ENCODE data around the gene IGFBP6.

The IGFBP6 gene

GRCh38 chr12:53059434-53060063, 37.9 kb upstream of the IGFBP6 start:
- FAIRE-seq, result no peak

- FAIRE-seq, result no peak
Observed at GRCh38 chr12:53060064-53060720, 37.3 kb upstream of the IGFBP6 start.

GRCh38 chr12:53060721-53061276, 36.7 kb upstream of the IGFBP6 start:
- FAIRE-seq, result no peak

GRCh38 chr12:53061404-53062010, 36.0 kb upstream of the IGFBP6 start:
- no peak for FAIRE-seq

- no peak for FAIRE-seq
Observed at GRCh38 chr12:53062011-53062961, 35.2 kb upstream of the IGFBP6 start.

- FAIRE-seq, result no peak
Observed at GRCh38 chr12:53062977-53063707, 34.3 kb upstream of the IGFBP6 start.

GRCh38 chr12:53063708-53064612, 33.5 kb upstream of the IGFBP6 start:
- FAIRE-seq, result no peak

GRCh38 chr12:53064613-53065436, 32.6 kb upstream of the IGFBP6 start:
- FAIRE-seq, result no peak

- no peak for FAIRE-seq
Observed at GRCh38 chr12:53065470-53065869, 32.0 kb upstream of the IGFBP6 start.

GRCh38 chr12:53065975-53066931, 31.2 kb upstream of the IGFBP6 start:
- no peak for FAIRE-seq

GRCh38 chr12:53067074-53067992, 30.1 kb upstream of the IGFBP6 start:
- FAIRE-seq, result no peak

- FAIRE-seq, result no peak
Observed at GRCh38 chr12:53067993-53068770, 29.3 kb upstream of the IGFBP6 start.

GRCh38 chr12:53068811-53069585, 28.5 kb upstream of the IGFBP6 start:
- no peak for FAIRE-seq

GRCh38 chr12:53069621-53070410, 27.7 kb upstream of the IGFBP6 start:
- FAIRE-seq, result no peak

- FAIRE-seq, result no peak
Observed at GRCh38 chr12:53070877-53071492, 26.5 kb upstream of the IGFBP6 start.

Data from endometrium (tissue), 2 donors.